GM12801 (cell line): Measurements from ENCODE around the gene COL6A2.

ENCODE experiments used
- TF ChIP-seq, protein P1 (sequence below): IDR thresholded peaks from one replicate; pipeline ENCODE4 v1.5.1; 2011; ENCODE audit warnings: control low read depth; ENCODE audit not compliant: insufficient read length; ENCODE audit errors: extremely low read depth

The COL6A2 gene

DNA sequence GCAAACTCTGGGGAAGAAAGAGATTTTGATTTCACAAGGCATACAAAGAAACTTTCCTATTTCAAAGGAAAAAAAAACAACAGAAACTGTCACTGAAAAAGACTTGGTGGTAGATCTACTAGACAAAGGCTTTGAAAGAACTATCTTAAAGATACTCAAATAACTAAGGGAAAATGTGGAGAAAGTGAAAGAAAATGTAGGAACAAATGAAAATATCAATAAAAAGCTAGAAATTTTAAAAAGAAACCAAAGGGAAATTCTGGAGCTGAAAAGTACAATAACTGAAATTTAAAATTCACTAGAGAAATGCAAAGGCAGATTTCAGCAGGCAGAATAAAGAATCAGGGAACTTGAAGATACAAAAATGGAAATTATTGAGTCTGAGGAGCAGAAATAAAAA is 6.2 kb downstream of the COL6A2 start:
- TF ChIP-seq, protein P1, sequence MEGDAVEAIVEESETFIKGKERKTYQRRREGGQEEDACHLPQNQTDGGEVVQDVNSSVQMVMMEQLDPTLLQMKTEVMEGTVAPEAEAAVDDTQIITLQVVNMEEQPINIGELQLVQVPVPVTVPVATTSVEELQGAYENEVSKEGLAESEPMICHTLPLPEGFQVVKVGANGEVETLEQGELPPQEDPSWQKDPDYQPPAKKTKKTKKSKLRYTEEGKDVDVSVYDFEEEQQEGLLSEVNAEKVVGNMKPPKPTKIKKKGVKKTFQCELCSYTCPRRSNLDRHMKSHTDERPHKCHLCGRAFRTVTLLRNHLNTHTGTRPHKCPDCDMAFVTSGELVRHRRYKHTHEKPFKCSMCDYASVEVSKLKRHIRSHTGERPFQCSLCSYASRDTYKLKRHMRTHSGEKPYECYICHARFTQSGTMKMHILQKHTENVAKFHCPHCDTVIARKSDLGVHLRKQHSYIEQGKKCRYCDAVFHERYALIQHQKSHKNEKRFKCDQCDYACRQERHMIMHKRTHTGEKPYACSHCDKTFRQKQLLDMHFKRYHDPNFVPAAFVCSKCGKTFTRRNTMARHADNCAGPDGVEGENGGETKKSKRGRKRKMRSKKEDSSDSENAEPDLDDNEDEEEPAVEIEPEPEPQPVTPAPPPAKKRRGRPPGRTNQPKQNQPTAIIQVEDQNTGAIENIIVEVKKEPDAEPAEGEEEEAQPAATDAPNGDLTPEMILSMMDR = no peak

DNA sequence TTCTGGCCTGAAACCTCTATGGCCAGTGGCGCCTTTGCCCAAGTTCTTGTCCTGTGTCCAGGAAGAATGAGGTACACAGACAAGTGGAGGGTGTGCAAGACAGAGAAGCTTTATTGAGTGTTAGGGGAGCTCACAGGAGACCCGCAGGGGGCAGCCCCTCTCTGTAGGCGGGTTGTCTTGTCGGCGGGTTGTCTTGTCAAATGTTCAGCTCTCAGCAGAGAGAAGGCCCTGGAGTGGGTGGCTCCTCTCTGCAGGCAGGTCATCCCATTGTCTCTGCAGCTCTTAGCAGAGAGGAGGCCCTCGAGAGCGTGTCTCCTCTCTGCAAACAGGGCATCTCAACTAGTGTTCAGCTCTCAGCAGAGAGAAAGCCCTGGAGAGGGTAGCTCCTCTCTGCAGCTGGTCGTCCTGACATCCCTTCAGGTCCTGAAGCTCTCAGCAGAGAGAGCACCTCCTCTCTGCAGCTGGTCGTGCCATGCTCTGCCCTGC is 11.0 kb downstream of the COL6A2 start:
- TF ChIP-seq, protein P1 = no peak

- TF ChIP-seq, protein P1 = no peak
Measured at GRCh38 chr21:46109313-46110221, 11.7 kb downstream of the COL6A2 start.

GRCh38 chr21:46110499-46111192 is 12.7 kb downstream of the COL6A2 start:
- TF ChIP-seq, protein P1 = no peak

GRCh38 chr21:46111193-46111571 is 13.3 kb downstream of the COL6A2 start:
- TF ChIP-seq, protein P1 = no peak

DNA sequence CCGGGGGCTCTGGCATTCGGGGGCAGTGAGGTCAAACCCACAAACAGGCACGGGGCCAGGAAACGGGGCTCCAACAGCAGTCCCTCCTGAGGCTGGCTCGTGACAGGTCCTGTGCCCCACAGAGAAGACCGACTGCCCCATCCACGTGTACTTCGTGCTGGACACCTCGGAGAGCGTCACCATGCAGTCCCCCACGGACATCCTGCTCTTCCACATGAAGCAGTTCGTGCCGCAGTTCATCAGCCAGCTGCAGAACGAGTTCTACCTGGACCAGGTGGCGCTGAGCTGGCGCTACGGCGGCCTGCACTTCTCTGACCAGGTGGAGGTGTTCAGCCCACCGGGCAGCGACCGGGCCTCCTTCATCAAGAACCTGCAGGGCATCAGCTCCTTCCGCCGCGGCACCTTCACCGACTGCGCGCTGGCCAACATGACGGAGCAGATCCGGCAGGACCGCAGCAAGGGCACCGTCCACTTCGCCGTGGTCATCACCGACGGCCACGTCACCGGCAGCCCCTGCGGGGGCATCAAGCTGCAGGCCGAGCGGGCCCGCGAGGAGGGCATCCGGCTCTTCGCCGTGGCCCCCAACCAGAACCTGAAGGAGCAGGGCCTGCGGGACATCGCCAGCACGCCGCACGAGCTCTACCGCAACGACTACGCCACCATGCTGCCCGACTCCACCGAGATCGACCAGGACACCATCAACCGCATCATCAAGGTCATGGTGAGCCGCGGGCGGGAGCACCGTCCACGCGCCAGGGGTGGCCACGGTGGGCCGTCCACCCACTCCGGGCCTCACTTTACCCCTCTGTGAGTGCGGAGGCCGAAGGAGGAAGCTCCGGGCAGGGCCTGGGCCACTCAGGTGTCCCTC is 14.2 kb downstream of the COL6A2 start:
- TF ChIP-seq, protein P1 = no peak
